IMR-90 (cell line): ENCODE measurements around the gene DZANK1. TPM values are rescaled to one million over a fixed set of nuclear protein-coding genes. Genes with fewer than 3 reads are reported as not detected.
"Not testable (repeated sequence)": the region's sequence is repeated elsewhere in the genome, so short reads cannot be mapped to it uniquely, and the experiment has no call there.

Experiments
- ATAC-seq: fragments of 200-7000 bp; cut with Tn5 transposase; 2 replicates; pipeline ENCODE4 v1.9.1; 2020; ENCODE audit warnings: low read depth, mild to moderate bottlenecking, moderate library complexity
- BruUV-seq: library from RNA; stranded (reverse); fragments of 400-500 nt; replicated peaks from 2 replicates; lab custom pipeline; 2021; lab: Mats Ljungman, UMichigan
- CTCF ChIA-PET: fragments of 300-600 bp; formaldehyde crosslinking; extraction: SDS; loops from one replicate; lab custom pipeline; 2021; ENCODE audit warnings: antibody characterized with exemption; lab: Yijun Ruan, JAX
- POLR2A ChIA-PET: fragments of 300-600 bp; sonication (Branson Sonifier 250); formaldehyde crosslinking; loops from one replicate; lab custom pipeline; 2022; ENCODE audit warnings: antibody characterized with exemption; ENCODE audit not compliant: unreplicated experiment; lab: Charles Lee
- DNase-seq: peaks from one replicate; pipeline ENCODE4 v3.0.0; 2013
- H2AFZ ChIP-seq: replicated peaks from 2 replicates; pipeline ENCODE3; 2013; ENCODE audit warnings: low read length, mild to moderate bottlenecking; ENCODE audit not compliant: poor library complexity
- H2AK5ac ChIP-seq: 2 replicates; pipeline ENCODE4 v1.6.1; 2013; ENCODE audit warnings: low read depth, low read length, inconsistent platforms
- H2AK9ac ChIP-seq: replicated peaks from 2 replicates; pipeline ENCODE3; 2013; ENCODE audit warnings: mild to moderate bottlenecking, low read depth, low read length, moderate library complexity; ENCODE audit not compliant: poor library complexity
- H2BK120ac ChIP-seq: 2 replicates; pipeline ENCODE4 v1.6.1; 2013; ENCODE audit warnings: low read depth, low read length, inconsistent platforms
- H2BK15ac ChIP-seq: 3 replicates; pipeline ENCODE4 v1.6.1; 2013; ENCODE audit warnings: low read depth, low read length, inconsistent platforms
- H2BK20ac ChIP-seq: 2 replicates; pipeline ENCODE4 v1.6.1; 2013; ENCODE audit warnings: low read depth, mild to moderate bottlenecking, inconsistent platforms, low read length, moderate library complexity
- H2BK5ac ChIP-seq: 2 replicates; pipeline ENCODE4 v1.6.1; 2013; ENCODE audit warnings: mild to moderate bottlenecking, low read depth, low read length, inconsistent platforms; ENCODE audit not compliant: poor library complexity, severe bottlenecking
- H3K14ac ChIP-seq: replicated peaks from 2 replicates; pipeline ENCODE4 v1.6.1; 2013; ENCODE audit warnings: low read depth, low read length, inconsistent platforms
- H3K18ac ChIP-seq: 2 replicates; pipeline ENCODE4 v1.6.1; 2013; ENCODE audit warnings: low read depth, low read length, control low read depth
- H3K23ac ChIP-seq: 2 replicates; pipeline ENCODE4 v1.6.1; 2013; ENCODE audit warnings: low read depth, low read length, inconsistent platforms
- H3K27ac ChIP-seq: 2 replicates; pipeline ENCODE4 v1.5.1; 2013; ENCODE audit warnings: mild to moderate bottlenecking, control low read depth, low read length; ENCODE audit not compliant: insufficient read depth
- H3K27me3 ChIP-seq: 2 replicates; pipeline ENCODE4 v1.6.1; 2013; ENCODE audit warnings: low read length; ENCODE audit not compliant: control insufficient read depth, insufficient read depth
- H3K36me3 ChIP-seq: 2 replicates; pipeline ENCODE4 v1.6.1; 2013; ENCODE audit warnings: low read length, mixed read lengths; ENCODE audit not compliant: control insufficient read depth, insufficient read depth
- H3K4ac ChIP-seq: 2 replicates; pipeline ENCODE4 v1.6.1; 2013; ENCODE audit warnings: low read depth, low read length, inconsistent platforms
- H3K4me1 ChIP-seq: 2 replicates; pipeline ENCODE4 v1.6.1; 2013; ENCODE audit warnings: low read length, mixed read lengths; ENCODE audit not compliant: control insufficient read depth, insufficient read depth
- H3K4me2 ChIP-seq: 2 replicates; pipeline ENCODE4 v1.6.1; 2013; ENCODE audit warnings: low read depth, mild to moderate bottlenecking, control low read depth, low read length, moderate library complexity
- H3K4me3 ChIP-seq: 2 replicates; pipeline ENCODE4 v1.5.1; 2013; ENCODE audit warnings: low read depth, mild to moderate bottlenecking, control low read depth, low read length, moderate library complexity; ENCODE audit not compliant: insufficient read depth
- H3K56ac ChIP-seq: 2 replicates; pipeline ENCODE4 v1.6.1; 2013; ENCODE audit warnings: low read length, inconsistent platforms; ENCODE audit not compliant: insufficient read depth; ENCODE audit errors: extremely low read depth
- H3K79me1 ChIP-seq, 2 experiments: 2 replicates each; pipeline ENCODE4 v1.6.1; 2013; ENCODE audit warnings: low read length in 2 of 2, inconsistent platforms in 1 of 2, low read depth in 1 of 2
- H3K9ac ChIP-seq: 2 replicates; pipeline ENCODE4 v1.6.1; 2013; ENCODE audit warnings: low read depth, low read length, control low read depth
- H3K9me1 ChIP-seq: 2 replicates; pipeline ENCODE4 v1.6.1; 2013; ENCODE audit warnings: low read length, inconsistent platforms; ENCODE audit not compliant: insufficient read depth
- H3K9me3 ChIP-seq: 2 replicates; pipeline ENCODE4 v1.6.1; 2013; ENCODE audit warnings: low read length; ENCODE audit not compliant: control insufficient read depth, insufficient read depth
- H4K20me1 ChIP-seq: 2 replicates; pipeline ENCODE4 v1.6.1; 2013; ENCODE audit warnings: low read length, inconsistent platforms; ENCODE audit not compliant: insufficient read depth
- H4K5ac ChIP-seq: 2 replicates; pipeline ENCODE4 v1.6.1; 2013; ENCODE audit warnings: mild to moderate bottlenecking, low read depth, low read length, control low read depth
- H4K8ac ChIP-seq, 2 experiments: 2 replicates each; pipeline ENCODE4 v1.6.1; 2013; ENCODE audit warnings: low read depth in 2 of 2, low read length in 2 of 2, control low read depth in 1 of 2, inconsistent platforms in 1 of 2
- H4K91ac ChIP-seq: 2 replicates; pipeline ENCODE4 v1.6.1; 2013; ENCODE audit warnings: low read depth, low read length, inconsistent platforms; ENCODE audit not compliant: insufficient read depth
- CEBPB ChIP-seq: IDR thresholded peaks from 2 replicates; pipeline ENCODE4 v1.6.1; 2012; ENCODE audit warnings: low read depth, low read length, improper control_type of control experiment
- CTCF ChIP-seq: conservative IDR thresholded peaks from 2 replicates; pipeline ENCODE4 v1.5.1; 2012; ENCODE audit warnings: mild to moderate bottlenecking, low read depth, low read length, improper control_type of control experiment
- ELK1 ChIP-seq: fragments of 150-350 bp; IDR thresholded peaks from 2 replicates; pipeline ENCODE4 v1.6.1; 2016; ENCODE audit warnings: low read depth, mild to moderate bottlenecking, low read length, moderate library complexity, borderline replicate concordance
- MXI1 ChIP-seq: IDR thresholded peaks from 2 replicates; pipeline ENCODE4 v1.6.1; 2012; ENCODE audit warnings: low read depth, mild to moderate bottlenecking, low read length, moderate library complexity, borderline replicate concordance
- RAD21 ChIP-seq: IDR thresholded peaks from 2 replicates; pipeline ENCODE4 v1.6.1; 2012; ENCODE audit warnings: low read length, improper control_type of control experiment
- RCOR1 ChIP-seq: IDR thresholded peaks from 2 replicates; pipeline ENCODE4 v1.6.1; 2012; ENCODE audit warnings: mild to moderate bottlenecking, low read length, improper control_type of control experiment; ENCODE audit not compliant: insufficient replicate concordance
- SMC3 ChIP-seq: fragments of 150-350 bp; IDR thresholded peaks from 2 replicates; pipeline ENCODE4 v1.6.1; 2016; ENCODE audit warnings: low read depth, mild to moderate bottlenecking, antibody characterized with exemption, low read length, moderate library complexity
- WGBS, 2 experiments: methylation state at CpG; one replicate each; pipeline versions ENCODE4 v1.1.5 to v1.1.7; 2013; ENCODE audit warnings: missing lambda C conversion rate in 2 of 2; ENCODE audit not compliant: insufficient read length in 1 of 2; ENCODE audit errors: extremely low coverage in 2 of 2; 5-methylcytosine and 5-hydroxymethylcytosine counted together
- dilution Hi-C: fragments of 300-500 bp; cut with HindIII; formaldehyde crosslinking; loops from one replicate; pipeline ENCODE4 v1.14.3; 2018; ENCODE audit warnings: low sequenced_read_pairs; ENCODE audit not compliant: unreplicated experiment
- in situ Hi-C: fragments of 300-500 bp; cut with MboI; formaldehyde crosslinking; loops from 3 replicates; pipeline ENCODE4 v1.14.3; 2019; ENCODE audit warnings: low sequenced_read_pairs, inconsistent platforms, mixed read lengths
- intact Hi-C: fragments of 100-400 bp; cut with micrococcal nuclease; formaldehyde crosslinking; loops from 2 replicates; pipeline ENCODE4 v1.10.0; 2022
- polyA plus RNA-seq, 3 experiments: library from polyadenylated mRNA; depleted of rRNA; stranded (reverse); fragments of >200 nt; gene quantifications; 2 replicates each; pipeline ENCODE4 v1.2.3, GENCODE V29; 2012; ENCODE audit warnings: low replicate concordance in 1 of 3
- total RNA-seq: library from RNA; depleted of rRNA; stranded (reverse); fragments of >200 nt; gene quantifications from 2 replicates; pipeline ENCODE4 v1.2.3, GENCODE V29; 2012

Gene DZANK1
- total and polyA plus RNA-seq, 2 of the 4 experiments (the other 2 are of a cell fraction) = 0.54 to 1.1 TPM

- Histone ChIP-seq H3K4me3 (no peak overlapping the region), H3K14ac (no peak overlapping the region), H4K5ac (no peak overlapping the region), H3K23ac (no peak overlapping the region), H3K27ac (no peak overlapping the region), H3K4me2 (no peak overlapping the region), H3K9me3 (no peaks in the 10 kb centered on the region), H3K9ac (no peak overlapping the region), H3K9me1 (no peaks in the 10 kb centered on the region), H3K4me1 (no peaks in the 10 kb centered on the region), H2BK15ac (no peak overlapping the region), H2BK20ac (no peak overlapping the region), H2BK5ac (no peak overlapping the region), H2AK5ac (no peak overlapping the region), H2AK9ac (no peak overlapping the region), H3K36me3 (no peaks in the 10 kb centered on the region), H4K91ac (no peak overlapping the region), H3K4ac (no peak overlapping the region), H3K56ac (no peak overlapping the region), H2BK120ac (no peak overlapping the region), H4K20me1 (no peaks in the 10 kb centered on the region), H3K27me3 (no peaks in the 10 kb centered on the region; the same call in 1 of the 2 replicates), H2AFZ (no peak overlapping the region), H4K8ac (no peak overlapping the region), H3K18ac (no peak overlapping the region), H3K79me1 (no peaks in the 10 kb centered on the region)
- intact Hi-C loops = no loop called here
- no peak for DNase-seq
- dilution Hi-C loops = no loop called here
- no peak for TF ChIP-seq SMC3
- TF ChIP-seq CTCF = no peak
- no peak for TF ChIP-seq RCOR1
- no peak for TF ChIP-seq CEBPB
- TF ChIP-seq ELK1 = no peak
- TF ChIP-seq MXI1 = no peak
- TF ChIP-seq RAD21 = no peak
- POLR2A ChIA-PET = no interaction called here
- in situ Hi-C loops = no loop called here
- no peak for ATAC-seq
- no TSS peak for BruUV-seq
- CTCF ChIA-PET = no interaction called here
- no CpG with 5 or more reads among the region's 1 CpG for WGBS, 2 experiments
These were observed 107.0 kb downstream of the DZANK1 start for GRCh38 chr20:18359854-18360253.

- dilution Hi-C loops, H2BK15ac ChIP-seq, H3K9me3 ChIP-seq, H3K14ac ChIP-seq, H3K9ac ChIP-seq, H2AFZ ChIP-seq, H3K4me1 ChIP-seq, H2AK9ac ChIP-seq, DNase-seq, H2BK120ac ChIP-seq, intact Hi-C loops, H4K5ac ChIP-seq, H4K8ac ChIP-seq, H3K79me1 ChIP-seq, H3K4me3 ChIP-seq, in situ Hi-C loops, POLR2A ChIA-PET, H3K27ac ChIP-seq, H3K23ac ChIP-seq, H3K56ac ChIP-seq, H3K18ac ChIP-seq, H4K91ac ChIP-seq, H3K27me3 ChIP-seq, H3K36me3 ChIP-seq, CTCF ChIA-PET, H3K9me1 ChIP-seq, H3K4me2 ChIP-seq, BruUV-seq, H3K4ac ChIP-seq, H2BK5ac ChIP-seq, ATAC-seq, H2BK20ac ChIP-seq, H2AK5ac ChIP-seq, H4K20me1 ChIP-seq: not testable (repeated sequence)
- no CpG with 5 or more reads among the region's 3 CpGs for WGBS, 2 experiments
These were observed 117.1 kb downstream of the DZANK1 start for GRCh38 chr20:18349749-18350148.
